Hepatocyte (in vitro differentiated cells): ENCODE data around the gene CPB2. TPM values are rescaled to one million over a fixed set of nuclear protein-coding genes. Genes with fewer than 3 reads are reported as not detected.

Experiments
- DNase-seq: peaks from one replicate; pipeline ENCODE4 v3.0.0-alpha.2; 2016; ENCODE audit warnings: low spot score
- H2AFZ ChIP-seq: fragments of 200-600 bp; sonication (generic); 2 replicates; pipeline ENCODE4 v1.6.0; 2016; ENCODE audit warnings: antibody characterized with exemption, mild to moderate bottlenecking
- H3K27ac ChIP-seq: fragments of 200-600 bp; sonication (generic); 2 replicates; pipeline ENCODE4 v1.5.1; 2016; ENCODE audit warnings: mild to moderate bottlenecking
- H3K27me3 ChIP-seq: fragments of 200-600 bp; sonication (generic); 2 replicates; pipeline ENCODE4 v1.6.1; 2016
- H3K36me3 ChIP-seq: fragments of 200-600 bp; sonication (generic); replicated peaks from 2 replicates; pipeline ENCODE4 v1.5.1; 2016; ENCODE audit warnings: low read depth; ENCODE audit not compliant: insufficient read depth
- H3K4me1 ChIP-seq: fragments of 200-600 bp; sonication (generic); 2 replicates; pipeline ENCODE4 v1.5.1; 2016; ENCODE audit warnings: mild to moderate bottlenecking, moderate library complexity; ENCODE audit not compliant: insufficient read depth
- H3K4me2 ChIP-seq: fragments of 200-600 bp; sonication (generic); 2 replicates; pipeline ENCODE4 v1.6.0; 2016
- H3K4me3 ChIP-seq: fragments of 200-600 bp; sonication (generic); 2 replicates; pipeline ENCODE4 v1.5.1; 2016; ENCODE audit warnings: mild to moderate bottlenecking
- H3K79me2 ChIP-seq: fragments of 200-600 bp; sonication (generic); 2 replicates; pipeline ENCODE4 v1.6.0; 2017; ENCODE audit warnings: mild to moderate bottlenecking
- H3K9me2 ChIP-seq: fragments of 200-600 bp; sonication (generic); replicated peaks from 2 replicates; pipeline ENCODE4 v1.6.0; 2017; ENCODE audit warnings: mild to moderate bottlenecking; ENCODE audit not compliant: insufficient read depth
- H3K9me3 ChIP-seq: fragments of 200-600 bp; sonication (generic); 2 replicates; pipeline ENCODE4 v1.5.1; 2016; ENCODE audit warnings: low read depth, mild to moderate bottlenecking
- H4K20me1 ChIP-seq: fragments of 200-600 bp; sonication (generic); 2 replicates; pipeline ENCODE4 v1.6.0; 2016; ENCODE audit warnings: mild to moderate bottlenecking; ENCODE audit not compliant: insufficient read depth, poor library complexity, severe bottlenecking
- EZH2 ChIP-seq: fragments of 200-600 bp; sonication (generic); IDR thresholded peaks from 2 replicates; pipeline ENCODE4 v1.6.1; 2016; ENCODE audit warnings: antibody characterized with exemption, mild to moderate bottlenecking, borderline replicate concordance
- EZH2phosphoT487 ChIP-seq: fragments of 200-600 bp; sonication (generic); IDR thresholded peaks from one replicate; pipeline ENCODE4 v1.6.1; 2018; ENCODE audit warnings: antibody characterized with exemption, mild to moderate bottlenecking, low read depth, moderate library complexity; ENCODE audit not compliant: unreplicated experiment, severe bottlenecking
- WGBS: methylation state at CpG from one replicate; pipeline ENCODE4 v1.1.6; 2016; ENCODE audit warnings: low lambda C conversion rate; ENCODE audit errors: missing lambda C conversion rate; 5-methylcytosine and 5-hydroxymethylcytosine counted together
- polyA plus RNA-seq: library from polyadenylated mRNA; unstranded; fragments of >200 nt; fragmentation: Nextera tagmentation; extraction: Ambion mirVana; gene quantifications from 2 replicates; pipeline ENCODE4 v1.2.1, GENCODE V29; 2016
- total RNA-seq: library from RNA; depleted of rRNA; stranded (reverse); fragments of >200 nt; gene quantifications from 2 replicates; pipeline ENCODE4 v1.2.3, GENCODE V29; 2014
- TF ChIP-seq, protein P1 (sequence below): fragments of 200-600 bp; sonication (generic); IDR thresholded peaks from 2 replicates; pipeline ENCODE4 v1.5.1; 2016; ENCODE audit warnings: antibody characterized with exemption, mild to moderate bottlenecking; ENCODE audit not compliant: poor library complexity

Gene CPB2
- total and polyA plus RNA-seq, 2 experiments from 2014 or later: 43.3 to 54.6 TPM

DNA sequence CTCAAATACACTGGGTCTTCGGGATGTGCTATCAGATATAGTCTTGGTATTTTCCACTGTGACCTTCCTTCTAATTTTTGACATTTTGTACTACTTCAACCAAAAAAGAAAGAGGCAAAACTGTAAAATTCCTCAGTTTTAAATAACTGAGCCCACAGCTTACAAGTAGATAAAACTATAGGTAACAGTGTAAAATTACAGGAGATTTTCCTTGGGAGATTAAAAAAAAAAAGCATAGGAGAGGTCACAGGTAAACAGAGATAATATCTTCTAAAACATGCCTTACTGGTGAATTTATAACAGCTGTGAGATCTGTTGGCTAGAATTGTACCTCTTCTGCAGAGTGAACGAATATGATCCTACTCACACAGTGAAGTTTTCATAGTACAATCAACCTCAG is 59.4 kb downstream of the CPB2 start:
- peaks cover 30% of the 10 kb centered on the region for H4K20me1 ChIP-seq
- 79% methylated on average over 2 of the region's 2 CpGs for WGBS
- H3K9me3 ChIP-seq: no peaks in the 10 kb centered on the region
- H3K4me1 ChIP-seq: no peaks in the 10 kb centered on the region
- no peak overlapping the region for H2AFZ ChIP-seq
- no peaks in the 10 kb centered on the region for H3K9me2 ChIP-seq
- DNase-seq: no peak
- no peak overlapping the region for H3K27ac ChIP-seq
- no peak overlapping the region for H3K4me3 ChIP-seq
- peaks cover 69% of the 10 kb centered on the region for H3K79me2 ChIP-seq
- TF ChIP-seq, protein P1, sequence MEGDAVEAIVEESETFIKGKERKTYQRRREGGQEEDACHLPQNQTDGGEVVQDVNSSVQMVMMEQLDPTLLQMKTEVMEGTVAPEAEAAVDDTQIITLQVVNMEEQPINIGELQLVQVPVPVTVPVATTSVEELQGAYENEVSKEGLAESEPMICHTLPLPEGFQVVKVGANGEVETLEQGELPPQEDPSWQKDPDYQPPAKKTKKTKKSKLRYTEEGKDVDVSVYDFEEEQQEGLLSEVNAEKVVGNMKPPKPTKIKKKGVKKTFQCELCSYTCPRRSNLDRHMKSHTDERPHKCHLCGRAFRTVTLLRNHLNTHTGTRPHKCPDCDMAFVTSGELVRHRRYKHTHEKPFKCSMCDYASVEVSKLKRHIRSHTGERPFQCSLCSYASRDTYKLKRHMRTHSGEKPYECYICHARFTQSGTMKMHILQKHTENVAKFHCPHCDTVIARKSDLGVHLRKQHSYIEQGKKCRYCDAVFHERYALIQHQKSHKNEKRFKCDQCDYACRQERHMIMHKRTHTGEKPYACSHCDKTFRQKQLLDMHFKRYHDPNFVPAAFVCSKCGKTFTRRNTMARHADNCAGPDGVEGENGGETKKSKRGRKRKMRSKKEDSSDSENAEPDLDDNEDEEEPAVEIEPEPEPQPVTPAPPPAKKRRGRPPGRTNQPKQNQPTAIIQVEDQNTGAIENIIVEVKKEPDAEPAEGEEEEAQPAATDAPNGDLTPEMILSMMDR: no peak
- TF ChIP-seq EZH2phosphoT487: no peak
- TF ChIP-seq EZH2: no peak
- no peaks in the 10 kb centered on the region for H3K27me3 ChIP-seq
- H3K4me2 ChIP-seq: no peak overlapping the region
- H3K36me3 ChIP-seq: no peaks in the 10 kb centered on the region

DNA sequence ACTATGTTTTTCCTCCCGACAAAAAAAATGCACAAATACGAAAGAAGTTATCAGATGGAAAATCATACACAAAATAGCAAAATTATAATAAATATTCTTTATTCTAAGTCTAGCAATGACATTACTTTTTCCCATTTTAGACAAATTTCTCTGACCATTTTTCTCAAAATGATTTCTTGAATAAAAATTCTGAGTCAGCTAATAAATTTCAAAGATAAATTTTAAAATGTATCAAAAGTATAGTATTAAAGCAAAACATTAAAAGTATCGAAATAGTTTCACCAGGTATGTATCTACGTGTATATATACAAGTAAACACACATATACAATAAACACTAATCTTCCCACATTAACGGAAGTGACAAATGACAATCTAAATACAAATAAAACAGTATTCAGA is 61.2 kb downstream of the CPB2 start:
- H2AFZ ChIP-seq: no peak overlapping the region
- DNase-seq: no peak
- H3K4me2 ChIP-seq: no peak overlapping the region
- no peaks in the 10 kb centered on the region for H3K27me3 ChIP-seq
- H3K79me2 ChIP-seq: peaks cover 53% of the 10 kb centered on the region
- TF ChIP-seq, protein P1: no peak
- TF ChIP-seq EZH2phosphoT487 (no peak), EZH2 (no peak)
- H3K9me2 ChIP-seq: no peaks in the 10 kb centered on the region
- no peaks in the 10 kb centered on the region for H3K9me3 ChIP-seq
- no peak overlapping the region for H3K4me3 ChIP-seq
- no peaks in the 10 kb centered on the region for H3K4me1 ChIP-seq
- WGBS: 97% methylated on average over 5 of the region's 5 CpGs
- no peaks in the 10 kb centered on the region for H3K36me3 ChIP-seq
- peaks cover 18% of the 10 kb centered on the region for H4K20me1 ChIP-seq
- no peak overlapping the region for H3K27ac ChIP-seq

- Histone ChIP-seq H3K79me2 (peaks cover 40% of the 10 kb centered on the region), H3K27ac (no peak overlapping the region), H3K4me1 (no peaks in the 10 kb centered on the region), H3K9me3 (no peaks in the 10 kb centered on the region), H3K4me2 (no peak overlapping the region), H4K20me1 (peaks cover 7% of the 10 kb centered on the region), H3K27me3 (no peaks in the 10 kb centered on the region), H3K36me3 (no peaks in the 10 kb centered on the region), H3K9me2 (no peaks in the 10 kb centered on the region), H3K4me3 (no peak overlapping the region), H2AFZ (no peak overlapping the region)
- TF ChIP-seq EZH2 (no peak), EZH2phosphoT487 (no peak)
- TF ChIP-seq, protein P1: no peak
- DNase-seq: no peak
- WGBS: 95% methylated on average over 4 of the region's 4 CpGs
These were observed 63.4 kb downstream of the CPB2 start for GRCh38 chr13:46041419-46041839.

- no peaks in the 10 kb centered on the region for H3K9me3 ChIP-seq
- no peaks in the 10 kb centered on the region for H3K4me1 ChIP-seq
- peaks cover 37% of the 10 kb centered on the region for H3K79me2 ChIP-seq
These were observed 64.1 kb downstream of the CPB2 start for GRCh38 chr13:46040763-46041162.

More at GRCh38 chr13:46040763-46041162, 64.1 kb downstream of the CPB2 start:
- H3K36me3 ChIP-seq: no peaks in the 10 kb centered on the region
- no peak overlapping the region for H2AFZ ChIP-seq
- H3K27ac ChIP-seq: no peak overlapping the region
- peaks cover 7% of the 10 kb centered on the region for H4K20me1 ChIP-seq
- H3K27me3 ChIP-seq: no peaks in the 10 kb centered on the region
- H3K4me3 ChIP-seq: no peak overlapping the region
- TF ChIP-seq, protein P1: no peak
- TF ChIP-seq EZH2 (no peak), EZH2phosphoT487 (no peak)
- DNase-seq: no peak
- WGBS: 76% methylated on average over 2 of the region's 2 CpGs
- H3K4me2 ChIP-seq: no peak overlapping the region
- H3K9me2 ChIP-seq: no peaks in the 10 kb centered on the region
